Epithelial cell of esophagus (primary cell): ENCODE data around the gene RIMS1.
"Not testable (repeated sequence)": the region's sequence is repeated elsewhere in the genome, so short reads cannot be mapped to it uniquely, and the experiment has no call there.

Experiments used
- DNase-seq: peaks from one replicate; pipeline ENCODE4 v3.0.0; 2010; ENCODE audit warnings: low read depth
- H3K4me3 ChIP-seq: 2 replicates; pipeline ENCODE4 v1.5.1; 2011; ENCODE audit warnings: mild to moderate bottlenecking, low read length, control low read depth
- TF ChIP-seq, protein P1 (sequence below): IDR thresholded peaks from 2 replicates; pipeline ENCODE4 v1.5.1; 2011; ENCODE audit warnings: low read depth, mild to moderate bottlenecking, low read length, control low read depth, inconsistent platforms; ENCODE audit not compliant: insufficient read depth; ENCODE audit errors: missing control alignments

Gene RIMS1

DNA sequence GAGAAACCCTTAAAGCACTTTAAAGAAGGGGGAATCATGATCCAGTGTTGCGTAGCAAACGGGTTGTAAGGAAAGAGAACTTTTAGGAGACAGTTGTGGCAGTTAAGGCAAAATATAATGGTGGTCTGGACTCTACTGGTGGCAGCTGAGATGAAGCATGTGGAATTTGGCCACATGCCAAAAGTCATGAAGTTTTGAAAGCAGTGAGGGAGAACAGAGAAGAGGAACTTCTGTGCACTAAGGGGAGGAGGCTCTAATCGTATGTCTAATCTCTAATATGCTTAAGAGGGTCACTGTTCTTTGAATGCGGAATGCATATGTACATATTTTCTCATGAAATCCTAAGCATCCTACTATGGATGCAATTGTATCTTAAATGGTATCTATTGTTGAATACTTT is 91.5 kb downstream of the RIMS1 start:
- TF ChIP-seq, protein P1, sequence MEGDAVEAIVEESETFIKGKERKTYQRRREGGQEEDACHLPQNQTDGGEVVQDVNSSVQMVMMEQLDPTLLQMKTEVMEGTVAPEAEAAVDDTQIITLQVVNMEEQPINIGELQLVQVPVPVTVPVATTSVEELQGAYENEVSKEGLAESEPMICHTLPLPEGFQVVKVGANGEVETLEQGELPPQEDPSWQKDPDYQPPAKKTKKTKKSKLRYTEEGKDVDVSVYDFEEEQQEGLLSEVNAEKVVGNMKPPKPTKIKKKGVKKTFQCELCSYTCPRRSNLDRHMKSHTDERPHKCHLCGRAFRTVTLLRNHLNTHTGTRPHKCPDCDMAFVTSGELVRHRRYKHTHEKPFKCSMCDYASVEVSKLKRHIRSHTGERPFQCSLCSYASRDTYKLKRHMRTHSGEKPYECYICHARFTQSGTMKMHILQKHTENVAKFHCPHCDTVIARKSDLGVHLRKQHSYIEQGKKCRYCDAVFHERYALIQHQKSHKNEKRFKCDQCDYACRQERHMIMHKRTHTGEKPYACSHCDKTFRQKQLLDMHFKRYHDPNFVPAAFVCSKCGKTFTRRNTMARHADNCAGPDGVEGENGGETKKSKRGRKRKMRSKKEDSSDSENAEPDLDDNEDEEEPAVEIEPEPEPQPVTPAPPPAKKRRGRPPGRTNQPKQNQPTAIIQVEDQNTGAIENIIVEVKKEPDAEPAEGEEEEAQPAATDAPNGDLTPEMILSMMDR: no peak
- DNase-seq: peak; percentile 2
- H3K4me3 ChIP-seq: no peak overlapping the region

GRCh38 chr6:71979911-71980310 is 93.6 kb downstream of the RIMS1 start:
- TF ChIP-seq, protein P1: no peak
- H3K4me3 ChIP-seq: no peak overlapping the region
- peak; percentile 68 for DNase-seq

DNA sequence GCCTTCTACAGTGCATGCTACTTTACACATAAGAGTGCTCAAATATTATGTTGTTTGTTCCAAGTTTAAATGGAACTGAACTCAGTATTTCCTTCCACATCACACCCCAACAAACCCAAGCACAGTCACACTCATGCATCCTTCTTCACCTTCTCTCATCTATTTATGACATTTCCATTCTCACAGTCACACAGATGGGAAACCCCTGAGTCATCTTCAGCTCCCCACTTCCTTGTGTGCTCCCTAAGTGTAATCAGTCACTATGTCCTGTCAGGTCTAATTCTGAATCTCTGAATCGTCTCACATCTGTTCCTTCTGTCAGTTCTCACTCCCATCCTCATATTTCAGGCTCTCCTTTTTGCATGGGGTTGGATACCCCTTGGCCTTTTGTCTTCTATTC is 96.0 kb downstream of the RIMS1 start:
- peak; percentile 72 for DNase-seq
- H3K4me3 ChIP-seq: no peak overlapping the region
- TF ChIP-seq, protein P1: no peak

GRCh38 chr6:71983131-71983530 is 96.8 kb downstream of the RIMS1 start:
- TF ChIP-seq, protein P1: no peak
- H3K4me3 ChIP-seq: no peak overlapping the region

DNA sequence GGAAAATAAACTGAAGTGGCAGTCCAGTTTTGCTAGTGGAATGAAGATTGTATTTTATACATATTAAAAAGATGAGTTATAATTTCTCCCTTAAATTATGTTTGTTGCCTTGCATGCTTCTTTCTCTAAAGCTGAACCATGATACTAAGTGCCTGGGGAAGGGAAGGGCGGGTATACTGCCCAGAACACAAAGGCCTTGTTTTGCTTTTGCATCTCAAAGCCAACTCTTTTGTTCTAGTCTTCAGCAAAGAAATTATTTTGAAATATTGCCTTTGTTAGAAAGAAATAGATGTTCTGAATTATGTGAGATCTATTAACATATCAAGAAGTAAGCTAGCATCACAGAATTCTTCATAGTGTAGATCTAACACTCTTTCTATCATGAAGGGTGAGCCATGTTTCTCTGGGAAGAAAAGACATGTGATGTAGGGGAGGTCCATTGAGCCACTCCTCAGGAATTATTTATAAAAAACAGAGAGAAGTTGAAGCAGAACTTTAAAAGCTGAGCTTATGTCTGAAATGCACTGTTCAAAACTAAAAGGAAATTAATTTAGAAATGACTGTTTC is 108.4 kb downstream of the RIMS1 start:
- H3K4me3 ChIP-seq: no peak overlapping the region
- TF ChIP-seq, protein P1: no peak
- no peak for DNase-seq

More at GRCh38 chr6:71983131-71983530, 96.8 kb downstream of the RIMS1 start:
- DNase-seq: no peak

DNA sequence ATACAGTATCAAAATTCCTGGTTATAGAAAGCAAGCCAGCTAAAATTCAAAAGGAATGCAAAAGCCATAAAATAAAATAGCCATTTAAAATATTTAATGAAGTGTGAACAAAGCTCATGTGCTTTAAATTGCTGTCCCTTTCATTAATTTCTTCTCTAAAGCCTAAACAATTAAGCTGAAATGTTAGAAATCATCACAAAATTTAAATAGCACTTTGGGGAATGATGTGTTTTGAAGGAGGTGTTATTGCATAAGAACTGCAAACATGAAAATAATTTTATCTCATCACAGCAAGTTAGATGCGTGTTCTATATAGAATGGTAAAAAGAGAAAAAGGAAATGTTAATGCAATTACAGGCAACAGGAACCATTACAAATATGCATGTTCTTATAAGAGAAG is 111.0 kb downstream of the RIMS1 start:
- TF ChIP-seq, protein P1: no peak
- no peak overlapping the region for H3K4me3 ChIP-seq
- DNase-seq: no peak

- TF ChIP-seq, protein P1: no peak
- no peak overlapping the region for H3K4me3 ChIP-seq
- no peak for DNase-seq
Observed at GRCh38 chr6:72002415-72002814, 116.1 kb downstream of the RIMS1 start.

DNA sequence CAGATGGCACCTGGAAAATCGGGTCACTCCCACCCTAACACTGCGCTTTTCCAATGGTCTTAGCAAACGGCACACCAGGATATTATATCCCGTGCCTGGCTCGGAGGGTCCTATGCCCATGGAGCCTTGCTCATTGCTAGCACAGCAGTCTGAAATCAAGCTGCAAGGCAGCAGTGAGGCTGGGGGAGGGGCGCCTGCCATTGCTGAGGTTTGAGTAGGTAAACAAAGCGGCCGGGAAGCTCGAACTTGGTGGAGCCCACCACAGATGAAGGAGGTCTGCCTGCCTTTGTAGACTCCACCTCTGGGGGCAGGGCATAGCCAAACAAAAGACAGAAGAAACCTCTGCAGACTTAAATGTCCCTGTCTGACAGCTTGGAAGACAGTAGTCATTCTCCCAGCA is 120.2 kb downstream of the RIMS1 start:
- not testable (repeated sequence) for DNase-seq, H3K4me3 ChIP-seq
